ENCODE measurements around the gene PPHLN1. TPM values are rescaled to one million over a fixed set of nuclear protein-coding genes. Genes with fewer than 3 reads are reported as not detected.

The PPHLN1 gene
- total RNA-seq, 2 donors from 2014 or later = 66.6 to 77.6 TPM

DNA sequence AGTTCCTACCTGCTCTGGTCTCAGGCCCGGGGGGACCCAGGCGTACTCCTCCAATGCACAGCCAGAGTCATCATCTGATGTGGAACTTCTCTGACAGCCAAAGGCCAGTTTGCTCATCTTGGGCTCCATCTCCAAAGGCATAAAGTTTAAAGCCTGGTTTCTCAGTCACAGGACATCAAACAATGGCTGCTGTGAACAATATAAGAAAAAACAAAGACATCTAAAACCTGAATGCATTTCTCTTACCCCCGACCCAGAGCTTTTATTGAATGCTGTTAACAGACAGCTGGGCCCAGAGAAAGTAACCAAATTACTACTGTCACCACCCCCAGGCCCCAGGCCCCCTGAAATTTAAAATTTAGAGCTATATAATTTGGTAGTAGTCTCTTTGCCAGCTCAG is 146.4 kb downstream of the PPHLN1 start:
- WGBS, 2 experiments (ENCODE audit: insufficient coverage in 1 of 2, insufficient read length in 1 of 2) = 70 to 100% methylated on average over 2 to 3 of the region's 3 CpGs
- Mint-ChIP-seq H3K4me3 (no peak overlapping the region), H3K9me3 (no peaks in the 10 kb centered on the region), H3K27ac (peak overlapping the region; percentile 0), H3K27me3 (ENCODE audit: insufficient read depth) (no peaks in the 10 kb centered on the region), H3K4me1 (peaks cover 32% of the 10 kb centered on the region), H3K36me3 (ENCODE audit: low read depth) (peaks cover 21% of the 10 kb centered on the region)
- no peak for DNase-seq
- Histone ChIP-seq H3K36me3 (ENCODE audit: control insufficient read depth, insufficient read depth, low read length) (peaks cover 23% of the 10 kb centered on the region), H3K27ac (ENCODE audit: low read depth, low read length) (peak overlapping the region; percentile 20), H3K4me3 (ENCODE audit: low read length) (peak overlapping the region; percentile 21), H3K27me3 (ENCODE audit: control insufficient read depth, insufficient read depth, low read length, poor library complexity, severe bottlenecking) (no peaks in the 10 kb centered on the region), H3K9ac (ENCODE audit: extremely low read depth, low read length, poor library complexity, severe bottlenecking) (no peak overlapping the region), H3K9me3 (ENCODE audit: control insufficient read depth, low read length) (no peaks in the 10 kb centered on the region), H3K4me1 (ENCODE audit: control insufficient read depth, insufficient read depth, low read length) (peaks cover 17% of the 10 kb centered on the region)
- TF ChIP-seq, protein P1, sequence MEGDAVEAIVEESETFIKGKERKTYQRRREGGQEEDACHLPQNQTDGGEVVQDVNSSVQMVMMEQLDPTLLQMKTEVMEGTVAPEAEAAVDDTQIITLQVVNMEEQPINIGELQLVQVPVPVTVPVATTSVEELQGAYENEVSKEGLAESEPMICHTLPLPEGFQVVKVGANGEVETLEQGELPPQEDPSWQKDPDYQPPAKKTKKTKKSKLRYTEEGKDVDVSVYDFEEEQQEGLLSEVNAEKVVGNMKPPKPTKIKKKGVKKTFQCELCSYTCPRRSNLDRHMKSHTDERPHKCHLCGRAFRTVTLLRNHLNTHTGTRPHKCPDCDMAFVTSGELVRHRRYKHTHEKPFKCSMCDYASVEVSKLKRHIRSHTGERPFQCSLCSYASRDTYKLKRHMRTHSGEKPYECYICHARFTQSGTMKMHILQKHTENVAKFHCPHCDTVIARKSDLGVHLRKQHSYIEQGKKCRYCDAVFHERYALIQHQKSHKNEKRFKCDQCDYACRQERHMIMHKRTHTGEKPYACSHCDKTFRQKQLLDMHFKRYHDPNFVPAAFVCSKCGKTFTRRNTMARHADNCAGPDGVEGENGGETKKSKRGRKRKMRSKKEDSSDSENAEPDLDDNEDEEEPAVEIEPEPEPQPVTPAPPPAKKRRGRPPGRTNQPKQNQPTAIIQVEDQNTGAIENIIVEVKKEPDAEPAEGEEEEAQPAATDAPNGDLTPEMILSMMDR (conservative IDR thresholded peaks at IDR 0.05) = no peak

DNA sequence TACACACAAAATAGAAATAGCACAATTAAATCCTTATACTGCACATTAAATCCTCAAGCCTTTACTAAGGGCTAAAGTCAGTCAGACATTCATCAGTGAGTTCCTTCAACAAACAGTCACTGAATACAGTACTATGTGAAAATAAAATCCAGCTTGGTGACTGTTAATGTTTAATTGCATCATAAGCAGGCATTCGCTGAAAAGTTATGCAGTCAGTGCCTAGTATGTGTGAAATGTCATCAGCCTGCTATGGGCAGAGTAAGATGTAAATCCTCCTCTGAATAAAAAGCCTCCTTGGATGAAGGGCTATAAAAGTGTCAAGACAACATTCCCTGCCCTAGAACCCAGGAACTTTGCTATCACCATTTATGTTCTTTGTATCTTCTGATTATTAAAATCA is 147.2 kb downstream of the PPHLN1 start:
- Histone ChIP-seq H3K36me3 (ENCODE audit: control insufficient read depth, insufficient read depth, low read length) (peaks cover 21% of the 10 kb centered on the region), H3K9me3 (ENCODE audit: control insufficient read depth, low read length) (no peaks in the 10 kb centered on the region), H3K4me1 (ENCODE audit: control insufficient read depth, insufficient read depth, low read length) (peaks cover 17% of the 10 kb centered on the region), H3K9ac (ENCODE audit: extremely low read depth, low read length, poor library complexity, severe bottlenecking) (no peak overlapping the region), H3K27me3 (ENCODE audit: control insufficient read depth, insufficient read depth, low read length, poor library complexity, severe bottlenecking) (no peaks in the 10 kb centered on the region), H3K27ac (ENCODE audit: low read depth, low read length) (peak overlapping the region; percentile 20), H3K4me3 (ENCODE audit: low read length) (no peak overlapping the region)
- Mint-ChIP-seq H3K9me3 (no peaks in the 10 kb centered on the region), H3K27me3 (ENCODE audit: insufficient read depth) (no peaks in the 10 kb centered on the region), H3K4me1 (peaks cover 32% of the 10 kb centered on the region), H3K36me3 (ENCODE audit: low read depth) (peaks cover 18% of the 10 kb centered on the region), H3K4me3 (no peak overlapping the region), H3K27ac (no peak overlapping the region)
- TF ChIP-seq, protein P1 (conservative IDR thresholded peaks at IDR 0.05) = no peak
- no peak for DNase-seq
- WGBS, 2 experiments (ENCODE audit: insufficient coverage in 1 of 2, insufficient read length in 1 of 2) = 67 to 95% methylated on average over 1 of the region's 1 CpG

DNA sequence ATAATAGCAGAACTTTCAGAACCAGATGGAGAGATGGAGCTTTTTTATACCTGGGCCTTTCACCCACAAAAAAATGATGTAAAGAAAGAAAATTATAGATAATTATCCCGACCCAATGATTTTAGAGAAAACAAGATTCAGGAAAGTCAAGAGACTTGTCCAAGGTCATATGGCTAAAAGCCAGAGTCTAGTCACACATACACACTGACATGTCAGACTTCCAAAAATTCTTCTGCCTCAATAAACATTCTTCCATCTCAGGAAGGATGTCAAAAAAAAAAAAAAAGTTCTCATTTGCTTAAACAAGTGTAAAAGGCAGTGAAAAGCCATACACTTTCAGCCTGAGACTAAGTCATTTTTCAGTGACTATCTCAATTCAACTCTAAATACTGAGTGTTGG is 147.6 kb downstream of the PPHLN1 start:
- Histone ChIP-seq H3K27ac (ENCODE audit: low read depth, low read length) (no peak overlapping the region), H3K9me3 (ENCODE audit: control insufficient read depth, low read length) (no peaks in the 10 kb centered on the region), H3K4me3 (ENCODE audit: low read length) (no peak overlapping the region), H3K36me3 (ENCODE audit: control insufficient read depth, insufficient read depth, low read length) (peaks cover 17% of the 10 kb centered on the region), H3K27me3 (ENCODE audit: control insufficient read depth, insufficient read depth, low read length, poor library complexity, severe bottlenecking) (no peaks in the 10 kb centered on the region), H3K9ac (ENCODE audit: extremely low read depth, low read length, poor library complexity, severe bottlenecking) (no peak overlapping the region), H3K4me1 (ENCODE audit: control insufficient read depth, insufficient read depth, low read length) (peaks cover 17% of the 10 kb centered on the region)
- TF ChIP-seq, protein P1 (conservative IDR thresholded peaks at IDR 0.05) = no peak
- peaks cover 14% of the 10 kb centered on the region for H3K36me3 Mint-ChIP-seq (ENCODE audit: low read depth)
- no peak overlapping the region for H3K4me3 Mint-ChIP-seq
- H3K27me3 Mint-ChIP-seq (ENCODE audit: insufficient read depth) = no peaks in the 10 kb centered on the region
- DNase-seq = no peak
- 90% methylated on average over 1 of the region's 1 CpG; no CpG with 5 or more reads in 1 of the 2 experiments for WGBS, 2 experiments (ENCODE audit: insufficient coverage in 1 of 2, insufficient read length in 1 of 2)
- peaks cover 32% of the 10 kb centered on the region for H3K4me1 Mint-ChIP-seq
- no peak overlapping the region for H3K27ac Mint-ChIP-seq
- H3K9me3 Mint-ChIP-seq = no peaks in the 10 kb centered on the region

All from endodermal cell (in vitro differentiated cells).